SK-N-SH (cell line): ENCODE results near the gene EVX1. TPM values are rescaled to one million over a fixed set of nuclear protein-coding genes. Genes with fewer than 3 reads are reported as not detected.

Source experiments
- CTCF ChIA-PET: fragments of 300-600, 350-600 bp; formaldehyde crosslinking; extraction: SDS; loops from one replicate; lab custom pipeline; 2021; lab: Yijun Ruan, JAX
- POLR2A ChIA-PET: fragments of 350-600 bp; sonication (Branson Sonifier 250); formaldehyde crosslinking; extraction: SDS; loops from one replicate; lab custom pipeline; 2020; ENCODE audit warnings: antibody characterized with exemption, inconsistent platforms; lab: Yijun Ruan, JAX
- DNase-seq: peaks from one replicate; pipeline ENCODE4 v3.0.0; 2012
- H2AFZ ChIP-seq: fragments of 200-600 bp; sonication (generic); 2 replicates; pipeline ENCODE4 v1.8.1; 2016; ENCODE audit warnings: antibody characterized with exemption, mild to moderate bottlenecking, low read depth
- H3F3A ChIP-seq: fragments of 200-600 bp; sonication (generic); replicated peaks from 2 replicates; pipeline ENCODE3; 2016; ENCODE audit warnings: antibody characterized with exemption, mild to moderate bottlenecking; ENCODE audit not compliant: insufficient read depth
- H3K27ac ChIP-seq, 2 experiments: fragments of 200-500 bp in 1 of 2; fragments of 200-600 bp in 1 of 2; sonication (Bioruptor generic) in 1 of 2; sonication (generic), shearing (Covaris generic) in 1 of 2; 2 replicates each; pipeline versions ENCODE4 v1.5.1 to v1.6.1; 2014 to 2016; ENCODE audit warnings: low read depth in 2 of 2, inconsistent platforms in 1 of 2, low read length in 1 of 2, mild to moderate bottlenecking in 1 of 2, mixed read lengths in 1 of 2
- H3K27me3 ChIP-seq: fragments of 200-600 bp; sonication (generic), shearing (Covaris generic); 2 replicates; pipeline ENCODE4 v1.6.1; 2016; ENCODE audit warnings: mixed run types; ENCODE audit not compliant: insufficient read depth
- H3K36me3 ChIP-seq, 2 experiments: fragments of 200-500 bp in 1 of 2; fragments of 200-600 bp in 1 of 2; sonication (Bioruptor generic) in 1 of 2; sonication (generic) in 1 of 2; replicated peaks in 1 of 2; 2 replicates each; pipeline versions ENCODE3 to v1.5.1; 2014 to 2016; ENCODE audit warnings: low read length in 1 of 2, mild to moderate bottlenecking in 1 of 2; ENCODE audit not compliant: insufficient read depth in 2 of 2, control insufficient read depth in 1 of 2
- H3K4me1 ChIP-seq, 2 experiments: fragments of 200-500 bp in 1 of 2; fragments of 200-600 bp in 1 of 2; sonication (Bioruptor generic) in 1 of 2; sonication (generic), shearing (Covaris generic) in 1 of 2; 2 replicates each; pipeline versions ENCODE4 v1.5.1 to v1.6.1; 2014 to 2016; ENCODE audit warnings: low read depth in 1 of 2, low read length in 1 of 2, mixed run types in 1 of 2; ENCODE audit not compliant: insufficient read depth in 2 of 2, control insufficient read depth in 1 of 2
- H3K4me2 ChIP-seq: fragments of 200-600 bp; sonication (generic), shearing (Covaris generic); 2 replicates; pipeline ENCODE4 v1.6.1; 2017; ENCODE audit warnings: mixed run types
- H3K4me3 ChIP-seq, 2 experiments: fragments of 200-500 bp in 1 of 2; fragments of 200-600 bp in 1 of 2; sonication (Bioruptor generic) in 1 of 2; sonication (generic), shearing (Covaris generic) in 1 of 2; 2 replicates each; pipeline versions ENCODE4 v1.5.1 to v1.8.1; 2014 to 2016; ENCODE audit warnings: low read depth in 2 of 2, inconsistent platforms in 1 of 2, low read length in 1 of 2, mild to moderate bottlenecking in 1 of 2, mixed read lengths in 1 of 2, moderate library complexity in 1 of 2
- H3K79me2 ChIP-seq: fragments of 200-600 bp; sonication (generic); 2 replicates; pipeline ENCODE4 v1.8.1; 2017; ENCODE audit warnings: mild to moderate bottlenecking; ENCODE audit not compliant: insufficient read depth
- H3K9ac ChIP-seq: fragments of 200-600 bp; sonication (generic); 2 replicates; pipeline ENCODE4 v1.6.1; 2017; ENCODE audit warnings: mixed run types
- H3K9me2 ChIP-seq: fragments of 200-600 bp; sonication (generic); 2 replicates; pipeline ENCODE4 v1.6.1; 2017; ENCODE audit warnings: mixed run types
- H3K9me3 ChIP-seq: fragments of 200-600 bp; sonication (generic); 2 replicates; pipeline ENCODE4 v1.6.1; 2017; ENCODE audit warnings: mixed run types, mild to moderate bottlenecking, moderate library complexity
- H4K20me1 ChIP-seq: fragments of 200-600 bp; sonication (generic); 2 replicates; pipeline ENCODE4 v1.6.1; 2017; ENCODE audit warnings: mild to moderate bottlenecking, mixed run types; ENCODE audit not compliant: insufficient read depth
- CHD2 ChIP-seq: fragments of 150-350 bp; IDR thresholded peaks from 2 replicates; pipeline ENCODE4 v1.6.1; 2018; ENCODE audit warnings: low read length; ENCODE audit not compliant: partially characterized antibody
- ELF1 ChIP-seq: IDR thresholded peaks from 2 replicates; pipeline ENCODE4 v1.4.0; 2012
- FOSL2 ChIP-seq: IDR thresholded peaks from 2 replicates; pipeline ENCODE4 v1.4.0; 2012; ENCODE audit warnings: low read depth, mild to moderate bottlenecking, moderate library complexity, borderline replicate concordance
- FOXJ3 ChIP-seq: sonication (generic); formaldehyde crosslinking; IDR thresholded peaks from 2 replicates; pipeline ENCODE4 v1.5.1; 2020; ENCODE audit warnings: mild to moderate bottlenecking, missing genetic modification reagents
- GABPA ChIP-seq: IDR thresholded peaks from 2 replicates; pipeline ENCODE4 v1.4.0; 2012; ENCODE audit warnings: low read depth, mild to moderate bottlenecking
- MEF2A ChIP-seq: IDR thresholded peaks from 2 replicates; pipeline ENCODE4 v1.4.0; 2012; ENCODE audit warnings: low read depth, borderline replicate concordance
- MXI1 ChIP-seq: IDR thresholded peaks from 2 replicates; pipeline ENCODE4 v1.6.1; 2012; ENCODE audit warnings: mild to moderate bottlenecking, low read depth, low read length, improper control_type of control experiment
- POLR2AphosphoS5 ChIP-seq: IDR thresholded peaks from 2 replicates; pipeline ENCODE4 v1.6.1; 2012; ENCODE audit warnings: low read depth, low read length
- RAD21 ChIP-seq: IDR thresholded peaks from 2 replicates; pipeline ENCODE4 v1.6.1; 2012; ENCODE audit warnings: mild to moderate bottlenecking, low read length
- RFX5 ChIP-seq: IDR thresholded peaks from 2 replicates; pipeline ENCODE4 v1.6.1; 2012; ENCODE audit warnings: mild to moderate bottlenecking, improper control_type of control experiment, low read length
- TAF1 ChIP-seq: IDR thresholded peaks from 2 replicates; pipeline ENCODE4 v1.6.1; 2012; ENCODE audit warnings: low read depth, mild to moderate bottlenecking, low read length, moderate library complexity, borderline replicate concordance
- TEAD4 ChIP-seq: IDR thresholded peaks from 2 replicates; pipeline ENCODE4 v1.4.0; 2012; ENCODE audit warnings: mild to moderate bottlenecking, borderline replicate concordance; ENCODE audit not compliant: insufficient read depth
- WGBS: methylation state at CpG from one replicate; pipeline ENCODE4 v1.1.6; 2017; ENCODE audit warnings: low lambda C conversion rate; 5-methylcytosine and 5-hydroxymethylcytosine counted together
- polyA plus RNA-seq, 3 experiments: library from polyadenylated mRNA; depleted of rRNA; stranded (reverse); fragments of >200 nt; gene quantifications; 2 replicates each; pipeline ENCODE4 v1.2.3, GENCODE V29; 2012
- TF ChIP-seq, protein P1 (sequence below): IDR thresholded peaks from 2 replicates; pipeline ENCODE4 v1.6.1; 2012; ENCODE audit warnings: mild to moderate bottlenecking, low read depth, low read length, moderate library complexity
- TF ChIP-seq, protein P2 (sequence below): IDR thresholded peaks from 2 replicates; pipeline ENCODE4 v1.4.0; 2012; ENCODE audit warnings: low read depth, borderline replicate concordance
- TF ChIP-seq, protein P3 (sequence below): fragments of 150-350 bp; IDR thresholded peaks from 2 replicates; pipeline ENCODE4 v1.6.1; 2016; ENCODE audit warnings: mild to moderate bottlenecking, low read depth, low read length
- TF ChIP-seq, protein P4 (sequence below): IDR thresholded peaks from 2 replicates; pipeline ENCODE4; 2012

Gene EVX1
- polyA plus RNA-seq, 1 of the 3 experiments (the other 2 are of a cell fraction) = not detected

DNA sequence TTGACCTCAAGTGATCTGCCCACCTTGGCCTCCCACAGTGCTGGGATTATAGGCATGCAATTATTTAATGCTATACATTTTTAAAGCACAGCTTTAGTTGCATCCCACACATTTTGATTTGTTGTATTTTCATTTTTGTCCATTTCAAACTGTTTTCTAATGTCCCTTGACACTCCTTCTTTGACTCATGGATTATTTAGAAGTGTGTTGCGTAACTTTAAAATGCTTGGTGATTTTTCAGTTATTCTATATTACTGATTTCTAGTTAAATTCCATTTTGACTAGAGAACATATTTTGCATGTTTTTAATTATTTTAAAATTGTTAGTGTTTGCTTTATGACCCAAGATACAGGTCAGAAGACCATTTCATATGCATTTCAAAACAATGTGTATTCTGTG lies 28.8 kb downstream of the EVX1 start:
- TF ChIP-seq RAD21 (no peak), MXI1 (no peak), TAF1 (no peak), CHD2 (no peak), FOSL2 (no peak), ELF1 (no peak), POLR2AphosphoS5 (no peak), FOXJ3 (CRISPR knock-in tag) (no peak), TEAD4 (no peak), GABPA (no peak), MEF2A (no peak), RFX5 (no peak)
- TF ChIP-seq, protein P1, sequence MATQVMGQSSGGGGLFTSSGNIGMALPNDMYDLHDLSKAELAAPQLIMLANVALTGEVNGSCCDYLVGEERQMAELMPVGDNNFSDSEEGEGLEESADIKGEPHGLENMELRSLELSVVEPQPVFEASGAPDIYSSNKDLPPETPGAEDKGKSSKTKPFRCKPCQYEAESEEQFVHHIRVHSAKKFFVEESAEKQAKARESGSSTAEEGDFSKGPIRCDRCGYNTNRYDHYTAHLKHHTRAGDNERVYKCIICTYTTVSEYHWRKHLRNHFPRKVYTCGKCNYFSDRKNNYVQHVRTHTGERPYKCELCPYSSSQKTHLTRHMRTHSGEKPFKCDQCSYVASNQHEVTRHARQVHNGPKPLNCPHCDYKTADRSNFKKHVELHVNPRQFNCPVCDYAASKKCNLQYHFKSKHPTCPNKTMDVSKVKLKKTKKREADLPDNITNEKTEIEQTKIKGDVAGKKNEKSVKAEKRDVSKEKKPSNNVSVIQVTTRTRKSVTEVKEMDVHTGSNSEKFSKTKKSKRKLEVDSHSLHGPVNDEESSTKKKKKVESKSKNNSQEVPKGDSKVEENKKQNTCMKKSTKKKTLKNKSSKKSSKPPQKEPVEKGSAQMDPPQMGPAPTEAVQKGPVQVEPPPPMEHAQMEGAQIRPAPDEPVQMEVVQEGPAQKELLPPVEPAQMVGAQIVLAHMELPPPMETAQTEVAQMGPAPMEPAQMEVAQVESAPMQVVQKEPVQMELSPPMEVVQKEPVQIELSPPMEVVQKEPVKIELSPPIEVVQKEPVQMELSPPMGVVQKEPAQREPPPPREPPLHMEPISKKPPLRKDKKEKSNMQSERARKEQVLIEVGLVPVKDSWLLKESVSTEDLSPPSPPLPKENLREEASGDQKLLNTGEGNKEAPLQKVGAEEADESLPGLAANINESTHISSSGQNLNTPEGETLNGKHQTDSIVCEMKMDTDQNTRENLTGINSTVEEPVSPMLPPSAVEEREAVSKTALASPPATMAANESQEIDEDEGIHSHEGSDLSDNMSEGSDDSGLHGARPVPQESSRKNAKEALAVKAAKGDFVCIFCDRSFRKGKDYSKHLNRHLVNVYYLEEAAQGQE = no peak
- TF ChIP-seq, protein P2, sequence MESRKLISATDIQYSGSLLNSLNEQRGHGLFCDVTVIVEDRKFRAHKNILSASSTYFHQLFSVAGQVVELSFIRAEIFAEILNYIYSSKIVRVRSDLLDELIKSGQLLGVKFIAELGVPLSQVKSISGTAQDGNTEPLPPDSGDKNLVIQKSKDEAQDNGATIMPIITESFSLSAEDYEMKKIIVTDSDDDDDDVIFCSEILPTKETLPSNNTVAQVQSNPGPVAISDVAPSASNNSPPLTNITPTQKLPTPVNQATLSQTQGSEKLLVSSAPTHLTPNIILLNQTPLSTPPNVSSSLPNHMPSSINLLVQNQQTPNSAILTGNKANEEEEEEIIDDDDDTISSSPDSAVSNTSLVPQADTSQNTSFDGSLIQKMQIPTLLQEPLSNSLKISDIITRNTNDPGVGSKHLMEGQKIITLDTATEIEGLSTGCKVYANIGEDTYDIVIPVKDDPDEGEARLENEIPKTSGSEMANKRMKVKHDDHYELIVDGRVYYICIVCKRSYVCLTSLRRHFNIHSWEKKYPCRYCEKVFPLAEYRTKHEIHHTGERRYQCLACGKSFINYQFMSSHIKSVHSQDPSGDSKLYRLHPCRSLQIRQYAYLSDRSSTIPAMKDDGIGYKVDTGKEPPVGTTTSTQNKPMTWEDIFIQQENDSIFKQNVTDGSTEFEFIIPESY = no peak
- TF ChIP-seq, protein P3, sequence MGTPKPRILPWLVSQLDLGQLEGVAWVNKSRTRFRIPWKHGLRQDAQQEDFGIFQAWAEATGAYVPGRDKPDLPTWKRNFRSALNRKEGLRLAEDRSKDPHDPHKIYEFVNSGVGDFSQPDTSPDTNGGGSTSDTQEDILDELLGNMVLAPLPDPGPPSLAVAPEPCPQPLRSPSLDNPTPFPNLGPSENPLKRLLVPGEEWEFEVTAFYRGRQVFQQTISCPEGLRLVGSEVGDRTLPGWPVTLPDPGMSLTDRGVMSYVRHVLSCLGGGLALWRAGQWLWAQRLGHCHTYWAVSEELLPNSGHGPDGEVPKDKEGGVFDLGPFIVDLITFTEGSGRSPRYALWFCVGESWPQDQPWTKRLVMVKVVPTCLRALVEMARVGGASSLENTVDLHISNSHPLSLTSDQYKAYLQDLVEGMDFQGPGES = no peak
- TF ChIP-seq, protein P4, sequence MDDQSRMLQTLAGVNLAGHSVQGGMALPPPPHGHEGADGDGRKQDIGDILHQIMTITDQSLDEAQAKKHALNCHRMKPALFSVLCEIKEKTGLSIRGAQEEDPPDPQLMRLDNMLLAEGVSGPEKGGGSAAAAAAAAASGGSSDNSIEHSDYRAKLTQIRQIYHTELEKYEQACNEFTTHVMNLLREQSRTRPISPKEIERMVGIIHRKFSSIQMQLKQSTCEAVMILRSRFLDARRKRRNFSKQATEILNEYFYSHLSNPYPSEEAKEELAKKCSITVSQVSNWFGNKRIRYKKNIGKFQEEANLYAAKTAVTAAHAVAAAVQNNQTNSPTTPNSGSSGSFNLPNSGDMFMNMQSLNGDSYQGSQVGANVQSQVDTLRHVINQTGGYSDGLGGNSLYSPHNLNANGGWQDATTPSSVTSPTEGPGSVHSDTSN = no peak
- Histone ChIP-seq H4K20me1 (no peaks in the 10 kb centered on the region), H3F3A (no peaks in the 10 kb centered on the region), H3K4me3 (no peak overlapping the region), H3K27ac (no peak overlapping the region), H3K9me2 (no peaks in the 10 kb centered on the region), H3K9ac (no peak overlapping the region), H2AFZ (no peak overlapping the region), H3K4me1 (no peaks in the 10 kb centered on the region), H3K9me3 (peaks cover 10% of the 10 kb centered on the region), H3K36me3 (no peaks in the 10 kb centered on the region), H3K4me2 (no peak overlapping the region), H3K79me2 (no peaks in the 10 kb centered on the region), H3K27me3 (peaks cover 10% of the 10 kb centered on the region; the same call in 1 of the 2 replicates)
- no peak for DNase-seq
- CTCF ChIA-PET = interaction anchor here (1.1 kb wide), 1 partner anchor 32 kb away, joined by 3 read pairs; no protein-coding TSS in a partner anchor
- POLR2A ChIA-PET = no interaction called here
- WGBS = 8% methylated on average over 1 of the region's 1 CpG
